Panc1 (cell line): ENCODE results near the gene DCLRE1B. TPM values are rescaled to one million over a fixed set of nuclear protein-coding genes. Genes with fewer than 3 reads are reported as not detected.

Experiments used
- ATAC-seq: fragments of 200-7000 bp; cut with Tn5 transposase; 2 replicates; pipeline ENCODE4 v1.9.1; 2020; ENCODE audit warnings: mild to moderate bottlenecking, moderate library complexity
- BruUV-seq: library from RNA; stranded (reverse); fragments of 400-500 nt; replicated peaks from 2 replicates; lab custom pipeline; 2021; lab: Mats Ljungman, UMichigan
- CTCF ChIA-PET: fragments of 300-600 bp; sonication (Branson Sonifier 250); formaldehyde crosslinking; loops from one replicate; lab custom pipeline; 2022; ENCODE audit warnings: antibody characterized with exemption; lab: Charles Lee
- POLR2A ChIA-PET: fragments of 300-600 bp; sonication (Branson Sonifier 250); formaldehyde crosslinking; loops from one replicate; lab custom pipeline; 2022; ENCODE audit warnings: antibody characterized with exemption; lab: Charles Lee
- DNase-seq: peaks from one replicate; pipeline ENCODE4 v3.0.0-alpha.2; 2010; ENCODE audit warnings: low read depth, low spot score
- H3K27ac ChIP-seq: 2 replicates; pipeline ENCODE4 v1.5.1; 2011; ENCODE audit warnings: mild to moderate bottlenecking, low read length, inconsistent platforms
- H3K27me3 ChIP-seq: fragments of 200-500 bp; sonication (Bioruptor generic); 2 replicates; pipeline ENCODE4 v1.6.0; 2014; ENCODE audit warnings: low read length, inconsistent platforms; ENCODE audit not compliant: control insufficient read depth, insufficient read depth
- H3K36me3 ChIP-seq: fragments of 200-500 bp; sonication (Bioruptor generic); 2 replicates; pipeline ENCODE4 v1.5.1; 2014; ENCODE audit warnings: inconsistent platforms, mild to moderate bottlenecking, low read length, moderate library complexity; ENCODE audit not compliant: control insufficient read depth, insufficient read depth
- H3K4me1 ChIP-seq: 2 replicates; pipeline ENCODE4 v1.5.1; 2011; ENCODE audit warnings: inconsistent platforms, mild to moderate bottlenecking, low read length, moderate library complexity; ENCODE audit not compliant: control insufficient read depth, insufficient read depth
- H3K4me3 ChIP-seq, 2 experiments: 2 replicates each; pipeline ENCODE4 v1.5.1; 2011 to 2012; ENCODE audit warnings: low read depth in 2 of 2, low read length in 2 of 2, mild to moderate bottlenecking in 2 of 2, inconsistent platforms in 1 of 2, moderate library complexity in 1 of 2
- H3K9me3 ChIP-seq: fragments of 200-500 bp; sonication (Bioruptor generic); 2 replicates; pipeline ENCODE4 v1.5.1; 2014; ENCODE audit warnings: low read depth, mild to moderate bottlenecking, inconsistent platforms, low read length, moderate library complexity; ENCODE audit not compliant: control insufficient read depth, insufficient read depth
- POLR2AphosphoS5 ChIP-seq: IDR thresholded peaks from 2 replicates; pipeline ENCODE4 v1.6.1; 2012; ENCODE audit warnings: mild to moderate bottlenecking, low read depth, low read length, moderate library complexity
- SIN3A ChIP-seq: IDR thresholded peaks from 2 replicates; pipeline ENCODE4 v1.6.1; 2012; ENCODE audit warnings: low read depth, mild to moderate bottlenecking, low read length, moderate library complexity, borderline replicate concordance; ENCODE audit not compliant: insufficient read depth
- TCF7L2 ChIP-seq: IDR thresholded peaks from 2 replicates; pipeline ENCODE4 v1.6.1; 2011; ENCODE audit warnings: mild to moderate bottlenecking, low read depth, low read length, inconsistent platforms
- in situ Hi-C: cut with HindIII; loops from 2 replicates; pipeline ENCODE4 v1.10.0; 2016; ENCODE audit warnings: low sequenced_read_pairs, low pct_unique_long_range_greater_than_20kb
- intact Hi-C: fragments of 100-400 bp; cut with micrococcal nuclease; formaldehyde crosslinking; loops from one replicate; pipeline ENCODE4 v1.10.0; 2022; ENCODE audit not compliant: unreplicated experiment
- total RNA-seq: library from RNA; stranded (reverse); gene quantifications from one replicate; pipeline ENCODE4 v1.2.1, GENCODE V29; 2021; ENCODE audit not compliant: unreplicated experiment
- TF ChIP-seq, protein P1 (sequence below): fragments of 450-650 bp; IDR thresholded peaks from 2 replicates; pipeline ENCODE4 v1.5.1; 2017; ENCODE audit warnings: mild to moderate bottlenecking
- TF ChIP-seq, protein P2 (sequence below), 2 experiments: IDR thresholded peaks; 2 replicates each; pipeline ENCODE4 v1.6.1; 2011 to 2012; ENCODE audit warnings: low read depth in 2 of 2, control low read depth in 1 of 2, low read length in 1 of 2, mild to moderate bottlenecking in 1 of 2, moderate library complexity in 1 of 2; ENCODE audit not compliant: insufficient read depth in 1 of 2

Gene DCLRE1B
- total RNA-seq, 1 experiment from 2014 or later, result 8.6 TPM

DNA sequence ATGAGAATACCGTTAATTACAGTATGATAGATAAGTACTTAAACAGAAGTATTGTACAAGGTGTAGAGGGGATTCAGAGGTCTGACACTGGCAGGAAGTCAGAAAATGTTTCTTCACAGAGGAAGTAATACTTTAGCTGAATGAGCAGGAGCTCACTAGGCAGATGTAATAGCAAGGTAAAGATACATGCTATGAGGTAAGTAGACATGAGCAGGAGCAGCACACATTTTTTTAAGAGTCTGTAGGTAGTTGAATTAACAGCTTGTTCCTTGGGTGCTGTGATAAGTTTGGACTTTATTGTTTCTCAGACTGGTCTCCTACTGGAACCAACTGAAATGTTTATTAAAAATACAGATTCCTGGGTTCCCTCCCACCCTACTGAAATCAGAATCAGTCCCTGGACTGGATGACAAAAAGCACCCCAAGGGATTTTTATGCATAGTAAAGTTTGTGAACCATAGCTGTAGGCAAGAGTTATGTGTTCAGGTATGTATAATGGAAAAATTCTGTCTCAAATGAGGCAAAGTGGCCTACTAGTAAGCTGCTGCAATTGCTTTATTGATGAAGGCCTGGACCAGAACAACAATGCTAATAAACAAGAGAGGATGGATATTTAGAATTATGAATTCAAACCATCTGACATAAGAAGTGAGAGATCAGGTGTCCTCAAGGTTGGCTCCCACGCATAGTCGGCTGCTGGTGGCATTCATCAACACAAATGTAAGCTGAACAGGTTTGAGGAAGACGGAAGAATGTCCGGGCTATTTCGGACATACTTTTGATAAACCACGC, 1.4 kb upstream of the DCLRE1B start:
- CTCF ChIA-PET, result no interaction called here
- DNase-seq (no peak), ATAC-seq (no peak)
- intact Hi-C loops (loop anchor here (2.0 to 10.0 kb wide), 2 partner anchors 27 to 69 kb away; no protein-coding TSS in a partner anchor), in situ Hi-C loops (no loop called here)
- peaks cover 4% of the 10 kb centered on the region for H3K4me1 ChIP-seq
- BruUV-seq, result TSS peak; percentile 81
- no peaks in the 10 kb centered on the region for H3K27me3 ChIP-seq
- POLR2A ChIA-PET, result interaction anchor here (0.6 kb wide), 1 partner anchor 43 kb away, joined by 5 read pairs; no protein-coding TSS in a partner anchor
- peak overlapping the region; percentile 80 to 93 for H3K4me3 ChIP-seq
- no peaks in the 10 kb centered on the region for H3K9me3 ChIP-seq
- peaks cover 2% of the 10 kb centered on the region for H3K36me3 ChIP-seq
- H3K27ac ChIP-seq, result peak overlapping the region; percentile 94
- TF ChIP-seq, protein P1, sequence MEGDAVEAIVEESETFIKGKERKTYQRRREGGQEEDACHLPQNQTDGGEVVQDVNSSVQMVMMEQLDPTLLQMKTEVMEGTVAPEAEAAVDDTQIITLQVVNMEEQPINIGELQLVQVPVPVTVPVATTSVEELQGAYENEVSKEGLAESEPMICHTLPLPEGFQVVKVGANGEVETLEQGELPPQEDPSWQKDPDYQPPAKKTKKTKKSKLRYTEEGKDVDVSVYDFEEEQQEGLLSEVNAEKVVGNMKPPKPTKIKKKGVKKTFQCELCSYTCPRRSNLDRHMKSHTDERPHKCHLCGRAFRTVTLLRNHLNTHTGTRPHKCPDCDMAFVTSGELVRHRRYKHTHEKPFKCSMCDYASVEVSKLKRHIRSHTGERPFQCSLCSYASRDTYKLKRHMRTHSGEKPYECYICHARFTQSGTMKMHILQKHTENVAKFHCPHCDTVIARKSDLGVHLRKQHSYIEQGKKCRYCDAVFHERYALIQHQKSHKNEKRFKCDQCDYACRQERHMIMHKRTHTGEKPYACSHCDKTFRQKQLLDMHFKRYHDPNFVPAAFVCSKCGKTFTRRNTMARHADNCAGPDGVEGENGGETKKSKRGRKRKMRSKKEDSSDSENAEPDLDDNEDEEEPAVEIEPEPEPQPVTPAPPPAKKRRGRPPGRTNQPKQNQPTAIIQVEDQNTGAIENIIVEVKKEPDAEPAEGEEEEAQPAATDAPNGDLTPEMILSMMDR, result no peak
- TF ChIP-seq SIN3A, result no peak
- no peak for TF ChIP-seq POLR2AphosphoS5
- no peak for TF ChIP-seq TCF7L2
- TF ChIP-seq, protein P2, sequence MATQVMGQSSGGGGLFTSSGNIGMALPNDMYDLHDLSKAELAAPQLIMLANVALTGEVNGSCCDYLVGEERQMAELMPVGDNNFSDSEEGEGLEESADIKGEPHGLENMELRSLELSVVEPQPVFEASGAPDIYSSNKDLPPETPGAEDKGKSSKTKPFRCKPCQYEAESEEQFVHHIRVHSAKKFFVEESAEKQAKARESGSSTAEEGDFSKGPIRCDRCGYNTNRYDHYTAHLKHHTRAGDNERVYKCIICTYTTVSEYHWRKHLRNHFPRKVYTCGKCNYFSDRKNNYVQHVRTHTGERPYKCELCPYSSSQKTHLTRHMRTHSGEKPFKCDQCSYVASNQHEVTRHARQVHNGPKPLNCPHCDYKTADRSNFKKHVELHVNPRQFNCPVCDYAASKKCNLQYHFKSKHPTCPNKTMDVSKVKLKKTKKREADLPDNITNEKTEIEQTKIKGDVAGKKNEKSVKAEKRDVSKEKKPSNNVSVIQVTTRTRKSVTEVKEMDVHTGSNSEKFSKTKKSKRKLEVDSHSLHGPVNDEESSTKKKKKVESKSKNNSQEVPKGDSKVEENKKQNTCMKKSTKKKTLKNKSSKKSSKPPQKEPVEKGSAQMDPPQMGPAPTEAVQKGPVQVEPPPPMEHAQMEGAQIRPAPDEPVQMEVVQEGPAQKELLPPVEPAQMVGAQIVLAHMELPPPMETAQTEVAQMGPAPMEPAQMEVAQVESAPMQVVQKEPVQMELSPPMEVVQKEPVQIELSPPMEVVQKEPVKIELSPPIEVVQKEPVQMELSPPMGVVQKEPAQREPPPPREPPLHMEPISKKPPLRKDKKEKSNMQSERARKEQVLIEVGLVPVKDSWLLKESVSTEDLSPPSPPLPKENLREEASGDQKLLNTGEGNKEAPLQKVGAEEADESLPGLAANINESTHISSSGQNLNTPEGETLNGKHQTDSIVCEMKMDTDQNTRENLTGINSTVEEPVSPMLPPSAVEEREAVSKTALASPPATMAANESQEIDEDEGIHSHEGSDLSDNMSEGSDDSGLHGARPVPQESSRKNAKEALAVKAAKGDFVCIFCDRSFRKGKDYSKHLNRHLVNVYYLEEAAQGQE (IDR thresholded peaks at IDR 0.05; ENCODE audit: insufficient read depth in 1 of 2, low read depth in 2 of 2, low read length in 1 of 2), result no peak

DNA sequence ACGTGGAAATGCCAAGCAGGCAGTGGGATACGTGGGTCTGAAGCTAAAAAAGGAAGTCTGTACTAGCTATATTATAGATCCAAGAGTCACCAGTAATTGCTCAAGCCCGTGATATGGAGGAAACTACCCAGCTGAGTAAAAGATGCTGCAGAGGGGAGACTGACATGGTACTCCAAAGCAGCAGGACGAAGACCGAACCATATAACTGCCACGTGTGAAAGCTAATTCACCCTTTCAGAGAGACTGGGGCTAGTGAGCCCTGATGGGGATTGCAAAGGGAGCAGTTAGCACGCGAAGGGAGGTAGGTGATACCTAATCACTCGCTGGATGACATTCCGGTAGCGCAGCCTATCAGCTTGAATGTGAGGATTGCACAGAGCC, 843 bp upstream of the DCLRE1B start:
- ATAC-seq (peak; percentile 40), DNase-seq (no peak)

More for the DNA sequence above, 843 bp upstream of the DCLRE1B start:
- in situ Hi-C loops, result no loop called here
- ChIA-PET POLR2A (interaction anchor here (0.6 kb wide), 1 partner anchor 42 kb away, joined by 5 read pairs; no protein-coding TSS in a partner anchor), CTCF (no interaction called here)
- Histone ChIP-seq H3K4me3 (peak overlapping the region; percentile 80 to 93), H3K9me3 (no peaks in the 10 kb centered on the region), H3K27ac (peak overlapping the region; percentile 94), H3K27me3 (no peaks in the 10 kb centered on the region), H3K4me1 (peaks cover 4% of the 10 kb centered on the region), H3K36me3 (peaks cover 2% of the 10 kb centered on the region; the same call in 1 of the 2 replicates)
- intact Hi-C loops, result loop anchor here (2.0 to 10.0 kb wide), 2 partner anchors 27 to 69 kb away; no protein-coding TSS in a partner anchor
- TF ChIP-seq, protein P1, result no peak
- TF ChIP-seq POLR2AphosphoS5 (no peak), TCF7L2 (no peak)
- TF ChIP-seq, protein P2 (IDR thresholded peaks at IDR 0.05; ENCODE audit: insufficient read depth in 1 of 2, low read depth in 2 of 2, low read length in 1 of 2), result no peak
- BruUV-seq, result no TSS peak
